Measurements from ENCODE around the gene DKK3.

DKK3 gene

DNA sequence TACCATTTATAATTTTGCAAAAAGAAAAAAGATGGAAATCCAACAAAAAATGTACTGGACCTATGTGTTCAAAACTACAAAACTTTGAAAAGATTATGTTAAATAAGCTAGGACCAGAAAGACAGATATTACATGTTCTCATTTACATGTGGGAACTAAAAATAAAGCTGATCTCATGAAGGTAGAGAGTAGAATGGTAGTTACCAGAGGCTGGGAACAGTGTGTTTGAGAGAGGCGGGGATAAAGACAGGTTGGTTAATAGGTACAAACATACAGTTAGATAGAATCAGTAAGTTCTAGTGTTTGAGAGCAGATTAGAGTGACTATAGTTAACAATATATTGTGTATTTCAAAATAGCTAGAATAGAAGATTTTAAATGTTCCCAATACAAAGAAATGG, 95.0 kb downstream of the DKK3 start:
- no peak for DNase-seq (ENCODE audit: low spot score)
- CTCF ChIA-PET: no interaction called here
- TF ChIP-seq, protein P1, sequence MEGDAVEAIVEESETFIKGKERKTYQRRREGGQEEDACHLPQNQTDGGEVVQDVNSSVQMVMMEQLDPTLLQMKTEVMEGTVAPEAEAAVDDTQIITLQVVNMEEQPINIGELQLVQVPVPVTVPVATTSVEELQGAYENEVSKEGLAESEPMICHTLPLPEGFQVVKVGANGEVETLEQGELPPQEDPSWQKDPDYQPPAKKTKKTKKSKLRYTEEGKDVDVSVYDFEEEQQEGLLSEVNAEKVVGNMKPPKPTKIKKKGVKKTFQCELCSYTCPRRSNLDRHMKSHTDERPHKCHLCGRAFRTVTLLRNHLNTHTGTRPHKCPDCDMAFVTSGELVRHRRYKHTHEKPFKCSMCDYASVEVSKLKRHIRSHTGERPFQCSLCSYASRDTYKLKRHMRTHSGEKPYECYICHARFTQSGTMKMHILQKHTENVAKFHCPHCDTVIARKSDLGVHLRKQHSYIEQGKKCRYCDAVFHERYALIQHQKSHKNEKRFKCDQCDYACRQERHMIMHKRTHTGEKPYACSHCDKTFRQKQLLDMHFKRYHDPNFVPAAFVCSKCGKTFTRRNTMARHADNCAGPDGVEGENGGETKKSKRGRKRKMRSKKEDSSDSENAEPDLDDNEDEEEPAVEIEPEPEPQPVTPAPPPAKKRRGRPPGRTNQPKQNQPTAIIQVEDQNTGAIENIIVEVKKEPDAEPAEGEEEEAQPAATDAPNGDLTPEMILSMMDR (conservative IDR thresholded peaks at IDR 0.05; ENCODE audit: low read depth): no peak
- POLR2A ChIA-PET (ENCODE audit: low non-redundant PET): no interaction called here
- H3K27ac ChIP-seq: no peak overlapping the region
